GM21529 (cell line): ENCODE data around the gene HOXC10.
A peak's percentile ranks its signal among the peaks of the same experiment; 100 is the strongest.

Experiments used
- ATAC-seq: cut with Tn5 transposase; IDR thresholded peaks from one replicate; pipeline ENCODE4 v1.9.1; 2021; ENCODE audit not compliant: unreplicated experiment

HOXC10 gene

DNA sequence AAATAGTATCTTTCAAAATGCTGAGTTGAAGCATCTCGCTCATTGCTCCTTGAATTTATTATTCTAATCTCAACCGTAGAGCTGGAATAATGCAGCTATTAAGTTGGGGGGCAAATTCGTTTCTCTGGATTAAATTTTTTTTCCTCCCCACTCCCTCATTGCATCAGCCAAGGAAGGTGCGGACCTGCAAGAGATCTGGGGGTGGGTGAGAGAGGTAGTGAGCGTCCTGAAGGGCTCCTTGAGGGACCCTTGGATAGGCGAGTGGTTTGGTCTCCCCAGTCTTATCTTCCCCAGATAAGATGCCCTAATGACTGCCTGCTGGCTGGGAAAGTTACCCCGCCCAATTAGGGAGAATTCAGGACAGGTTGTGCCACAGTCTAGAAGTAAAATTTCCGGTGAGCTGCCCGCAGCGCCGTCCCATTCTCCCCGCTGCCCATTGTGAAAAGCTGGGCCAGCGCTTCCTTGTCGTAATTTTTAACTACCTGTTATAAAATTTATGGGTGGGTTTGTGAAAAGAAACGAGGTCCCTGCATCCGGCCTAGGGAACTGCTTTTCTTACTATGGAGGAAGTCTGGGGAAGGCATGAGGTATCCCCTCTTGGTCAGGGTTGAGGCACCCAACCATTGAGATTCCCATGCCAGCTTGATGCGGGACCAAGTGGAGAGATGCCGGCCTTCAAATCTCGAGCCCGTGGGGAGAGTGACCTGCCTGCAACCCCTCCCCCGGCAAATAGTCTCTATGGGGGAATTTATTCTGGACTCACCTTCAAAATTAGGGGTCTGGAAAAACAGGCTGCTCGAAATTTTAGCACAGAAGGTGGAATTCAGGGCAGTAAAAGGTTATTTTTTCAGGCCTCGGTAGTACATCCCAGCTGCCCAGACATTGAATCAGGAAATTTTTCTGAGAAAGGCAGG lies 30.3 kb downstream of the HOXC10 start:
- ATAC-seq: no peak

DNA sequence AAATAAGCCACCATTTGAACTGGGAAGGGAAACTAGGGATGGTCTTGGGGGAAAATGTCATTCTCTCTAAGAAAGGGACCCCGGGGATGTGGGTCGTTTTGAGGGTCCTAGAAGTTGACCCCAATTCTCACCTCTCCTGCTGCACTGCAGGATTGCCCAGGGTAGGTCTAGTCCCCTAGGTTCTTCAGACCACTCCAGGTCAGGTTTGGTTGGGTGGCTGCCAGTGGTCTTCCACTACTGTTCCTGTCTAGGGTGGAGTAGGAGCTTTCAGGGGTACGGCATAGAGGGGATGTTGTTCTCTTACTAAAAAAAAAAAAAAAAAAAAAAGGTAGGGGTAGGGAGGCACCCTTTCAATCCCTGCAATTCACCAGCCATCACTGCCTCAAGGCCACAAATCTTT lies 31.1 kb downstream of the HOXC10 start:
- no peak for ATAC-seq

DNA sequence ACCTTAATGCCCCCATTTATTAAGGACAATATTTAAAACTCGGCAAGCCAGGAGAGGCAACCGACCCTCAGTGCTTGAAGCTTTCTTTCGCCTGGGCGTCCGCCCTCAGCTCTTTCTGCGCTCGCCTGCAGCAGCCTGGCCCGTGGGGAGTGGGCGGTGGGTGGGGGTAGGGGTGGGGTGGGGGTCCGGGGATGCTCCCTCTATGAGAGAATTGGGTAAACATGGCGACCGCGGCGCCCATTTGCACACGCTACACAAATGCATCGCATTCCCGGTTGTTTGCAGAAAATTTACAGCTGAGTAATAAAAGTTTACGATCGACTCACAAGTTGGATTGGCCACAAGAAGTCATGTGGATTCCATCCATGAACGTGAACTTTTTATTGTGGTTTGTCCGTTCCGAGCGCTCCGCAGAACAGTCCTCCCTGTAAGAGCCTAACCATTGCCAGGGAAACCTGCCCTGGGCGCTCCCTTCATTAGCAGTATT lies 31.6 kb downstream of the HOXC10 start:
- ATAC-seq: no peak

DNA sequence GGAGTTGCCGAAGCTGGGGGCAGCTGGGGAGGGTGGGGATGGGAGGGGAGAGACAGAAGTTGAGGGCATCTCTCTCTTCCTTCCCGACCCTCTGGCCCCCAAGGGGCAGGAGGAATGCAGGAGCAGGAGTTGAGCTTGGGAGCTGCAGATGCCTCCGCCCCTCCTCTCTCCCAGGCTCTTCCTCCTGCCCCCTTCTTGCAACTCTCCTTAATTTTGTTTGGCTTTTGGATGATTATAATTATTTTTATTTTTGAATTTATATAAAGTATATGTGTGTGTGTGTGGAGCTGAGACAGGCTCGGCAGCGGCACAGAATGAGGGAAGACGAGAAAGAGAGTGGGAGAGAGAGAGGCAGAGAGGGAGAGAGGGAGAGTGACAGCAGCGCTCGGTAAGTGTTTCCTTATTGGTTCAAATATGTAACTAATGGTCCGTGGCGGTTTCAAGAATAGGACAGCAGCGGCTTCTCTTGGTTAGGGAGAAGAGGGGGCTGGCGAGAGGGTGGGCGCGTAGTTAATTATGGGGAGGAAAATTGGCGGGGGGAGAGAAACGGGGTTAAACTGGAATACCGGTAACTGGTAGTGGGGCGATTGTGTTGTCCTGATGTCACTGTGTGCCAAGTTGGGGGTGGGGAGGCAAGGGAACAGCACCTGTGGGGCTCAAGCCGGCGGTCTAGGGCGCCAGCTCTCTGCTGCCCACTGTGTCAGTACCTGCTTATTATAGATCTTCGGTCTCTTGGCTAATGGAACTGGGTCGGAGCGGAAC lies 32.3 kb downstream of the HOXC10 start:
- peak; percentile 34 for ATAC-seq

DNA sequence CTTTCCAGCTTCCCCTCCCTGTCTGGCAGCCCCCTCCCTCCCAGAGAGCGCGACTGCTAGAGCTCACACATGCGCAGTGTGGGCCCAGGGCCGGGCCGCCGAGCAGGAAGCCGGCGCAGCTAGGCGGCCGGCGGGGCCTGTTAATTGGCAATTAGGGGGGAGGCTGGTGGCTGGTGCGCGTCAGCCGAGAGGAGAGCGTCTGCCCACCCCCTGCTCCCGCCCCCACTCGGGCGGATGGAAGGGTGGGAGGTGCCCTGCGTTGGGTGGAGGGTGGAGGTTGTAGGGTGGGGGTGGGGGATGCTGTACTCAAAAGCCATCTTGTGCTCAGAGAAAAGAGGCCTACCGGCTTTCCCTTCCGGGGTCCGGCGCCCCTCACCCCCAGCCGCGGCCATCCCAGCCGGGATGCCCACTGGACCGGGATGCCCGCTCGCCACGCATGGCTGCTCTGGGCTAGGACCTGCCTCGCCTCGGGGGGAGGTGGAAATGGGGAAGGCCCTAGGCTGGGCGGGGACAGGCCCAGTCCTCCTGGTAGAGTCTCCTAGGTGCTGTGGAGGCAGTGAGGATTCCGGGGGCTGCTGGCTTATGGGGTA lies 33.0 kb downstream of the HOXC10 start:
- ATAC-seq: peak; percentile 73

DNA sequence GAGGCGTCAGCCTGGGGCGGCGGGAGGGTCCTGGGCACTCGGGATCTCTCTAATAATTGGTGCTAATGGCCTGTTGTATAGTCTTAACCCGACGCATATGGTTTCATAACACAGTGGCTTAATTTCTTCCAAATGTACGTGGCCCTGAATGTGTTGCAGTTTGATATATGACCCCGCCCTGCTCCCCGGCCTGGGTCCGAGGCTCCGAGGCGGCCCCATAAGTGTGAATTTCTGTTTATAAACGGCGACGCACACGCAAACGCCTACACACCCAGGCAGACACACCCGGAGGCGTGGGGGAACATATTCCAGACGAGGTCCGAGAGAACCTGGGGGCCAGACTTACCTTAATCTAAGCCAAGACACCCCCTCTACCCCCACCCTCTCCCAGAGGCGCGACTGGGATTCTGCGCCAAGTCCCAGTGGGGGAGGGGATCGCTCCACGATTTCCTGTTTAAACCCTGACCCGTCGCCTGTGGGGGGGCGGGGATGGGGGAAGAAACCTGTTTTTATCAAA lies 33.6 kb downstream of the HOXC10 start:
- no peak for ATAC-seq

DNA sequence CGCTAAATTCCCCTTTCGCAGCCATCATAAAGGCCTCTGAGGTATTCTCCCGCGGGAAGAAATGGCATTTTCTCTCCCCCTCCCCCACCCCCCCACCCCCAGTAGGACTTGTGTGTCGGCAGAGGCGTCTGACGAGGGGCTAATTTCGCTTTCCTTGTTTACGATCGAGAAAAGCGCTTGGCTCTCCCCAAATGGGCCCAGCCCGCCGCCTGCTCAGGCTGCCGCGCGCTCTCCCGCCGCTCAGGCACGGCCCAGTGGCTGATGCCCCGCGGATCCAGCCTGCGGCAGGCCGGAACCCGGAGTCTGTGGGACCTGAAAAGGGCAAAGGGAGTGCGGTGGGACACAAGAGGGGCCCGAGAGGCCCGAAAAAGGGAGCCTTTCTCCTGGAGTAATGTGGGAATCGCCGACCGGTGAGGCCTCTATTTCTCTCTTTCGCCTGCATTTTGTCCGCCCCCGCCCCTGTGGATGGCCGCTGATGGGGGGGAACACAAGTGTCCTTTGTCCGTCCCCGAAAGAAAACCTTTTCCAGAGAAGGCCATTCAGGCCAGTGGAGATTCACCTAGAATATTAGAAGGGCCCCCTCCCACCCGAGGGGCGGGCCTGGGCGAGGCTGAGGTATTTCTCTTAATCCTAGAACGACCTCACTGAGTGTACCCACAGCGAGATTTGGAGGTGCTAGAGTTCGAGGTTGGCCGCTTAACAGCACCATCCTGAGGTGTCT lies 34.3 kb downstream of the HOXC10 start:
- no peak for ATAC-seq

DNA sequence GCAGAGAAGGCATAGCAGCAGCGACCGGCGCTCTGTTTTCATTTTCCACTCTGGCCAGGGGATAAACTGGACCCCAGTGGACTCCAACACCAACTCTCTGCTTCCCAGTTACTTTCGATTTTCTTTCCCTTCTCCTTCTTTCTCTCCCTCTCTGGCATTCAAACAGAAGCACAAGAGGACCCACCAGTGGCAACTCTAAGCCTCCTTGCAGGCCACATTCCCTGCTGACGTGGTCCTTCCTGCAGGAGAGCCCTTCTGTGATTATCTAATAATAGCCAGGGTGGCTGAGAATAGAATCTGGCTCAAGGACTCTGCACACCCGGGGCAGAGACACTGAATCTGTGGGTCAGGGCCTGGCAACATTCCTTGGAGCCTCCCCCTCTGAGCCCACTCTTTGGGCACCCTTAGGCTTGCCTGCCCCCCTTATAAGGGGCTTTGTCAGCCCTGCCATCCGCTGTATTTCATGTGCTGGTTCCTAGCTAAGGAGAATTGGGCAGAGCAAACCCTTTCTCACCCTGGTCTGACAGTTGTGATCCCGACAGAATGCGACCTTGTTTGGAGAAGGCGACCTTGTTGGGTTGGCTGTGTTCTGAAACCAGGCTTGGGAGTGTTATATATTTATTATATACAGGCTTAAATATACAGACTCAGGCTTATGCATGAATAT lies 35.1 kb downstream of the HOXC10 start:
- no peak for ATAC-seq

DNA sequence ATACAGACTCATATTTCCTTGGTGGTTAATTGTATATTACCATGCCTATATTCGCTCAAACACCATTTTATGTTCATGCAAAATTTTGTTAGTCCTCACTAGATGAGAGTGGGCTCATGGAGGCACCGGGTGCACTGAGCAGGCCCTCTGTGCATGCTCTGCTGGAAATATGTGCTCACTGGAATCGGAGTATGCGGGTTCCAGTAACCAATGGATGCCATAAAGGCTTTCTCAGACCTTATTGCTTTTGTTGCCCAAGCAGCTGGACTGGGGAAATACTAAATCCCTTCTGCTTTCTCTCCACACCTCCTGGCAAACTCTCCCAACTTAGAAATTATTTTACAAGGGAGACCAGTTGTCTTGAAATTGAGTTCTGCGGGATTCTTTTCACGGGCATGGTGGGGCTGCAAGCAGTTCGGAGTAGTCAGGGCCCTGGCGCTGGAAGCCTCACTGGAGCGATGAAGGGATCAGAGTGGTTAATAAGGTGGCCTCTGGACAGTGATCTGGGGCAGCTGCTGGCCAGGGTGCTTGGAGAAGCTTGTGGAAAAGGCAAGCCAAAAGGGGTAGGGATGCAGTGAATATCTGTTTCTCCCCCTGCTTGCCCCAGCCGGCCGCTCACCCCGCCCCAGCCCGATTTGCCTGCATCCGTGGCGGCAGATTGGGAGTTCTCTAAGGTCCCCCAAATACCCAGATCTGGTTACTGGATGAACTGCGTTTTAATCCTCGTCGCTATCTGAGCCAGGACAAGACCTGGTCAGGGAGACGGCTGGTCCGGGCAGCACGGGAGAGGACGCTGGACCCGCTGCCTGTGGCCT lies 35.9 kb downstream of the HOXC10 start:
- no peak for ATAC-seq

DNA sequence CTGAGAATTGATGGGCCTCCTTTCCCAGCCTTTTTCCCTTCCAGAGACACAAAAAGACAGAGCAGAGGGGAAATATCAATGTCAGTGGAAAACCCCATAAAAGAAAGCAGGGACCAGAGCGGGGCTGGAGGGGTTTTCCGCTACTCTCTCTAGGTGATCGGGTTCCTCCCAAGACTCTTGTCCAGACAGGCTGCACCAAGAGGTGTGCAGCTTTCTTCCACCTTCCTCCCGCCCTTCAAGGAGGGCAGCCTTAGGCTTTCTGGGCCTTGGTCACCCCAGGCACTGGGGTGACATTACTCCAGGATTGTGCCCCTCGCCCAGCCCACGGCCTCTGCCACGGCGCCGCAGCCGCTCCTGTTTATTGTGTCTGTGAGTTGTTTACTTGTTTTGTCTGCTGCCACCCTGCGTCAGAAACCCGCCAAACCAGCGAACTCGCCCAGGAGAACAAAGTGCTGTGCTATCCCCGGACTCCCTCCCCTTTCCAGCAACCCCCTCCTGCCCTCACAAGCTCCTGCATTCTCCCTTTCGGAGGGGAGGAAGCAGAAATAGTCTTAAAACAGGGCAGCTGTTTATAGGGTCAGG lies 36.6 kb downstream of the HOXC10 start:
- ATAC-seq: no peak

DNA sequence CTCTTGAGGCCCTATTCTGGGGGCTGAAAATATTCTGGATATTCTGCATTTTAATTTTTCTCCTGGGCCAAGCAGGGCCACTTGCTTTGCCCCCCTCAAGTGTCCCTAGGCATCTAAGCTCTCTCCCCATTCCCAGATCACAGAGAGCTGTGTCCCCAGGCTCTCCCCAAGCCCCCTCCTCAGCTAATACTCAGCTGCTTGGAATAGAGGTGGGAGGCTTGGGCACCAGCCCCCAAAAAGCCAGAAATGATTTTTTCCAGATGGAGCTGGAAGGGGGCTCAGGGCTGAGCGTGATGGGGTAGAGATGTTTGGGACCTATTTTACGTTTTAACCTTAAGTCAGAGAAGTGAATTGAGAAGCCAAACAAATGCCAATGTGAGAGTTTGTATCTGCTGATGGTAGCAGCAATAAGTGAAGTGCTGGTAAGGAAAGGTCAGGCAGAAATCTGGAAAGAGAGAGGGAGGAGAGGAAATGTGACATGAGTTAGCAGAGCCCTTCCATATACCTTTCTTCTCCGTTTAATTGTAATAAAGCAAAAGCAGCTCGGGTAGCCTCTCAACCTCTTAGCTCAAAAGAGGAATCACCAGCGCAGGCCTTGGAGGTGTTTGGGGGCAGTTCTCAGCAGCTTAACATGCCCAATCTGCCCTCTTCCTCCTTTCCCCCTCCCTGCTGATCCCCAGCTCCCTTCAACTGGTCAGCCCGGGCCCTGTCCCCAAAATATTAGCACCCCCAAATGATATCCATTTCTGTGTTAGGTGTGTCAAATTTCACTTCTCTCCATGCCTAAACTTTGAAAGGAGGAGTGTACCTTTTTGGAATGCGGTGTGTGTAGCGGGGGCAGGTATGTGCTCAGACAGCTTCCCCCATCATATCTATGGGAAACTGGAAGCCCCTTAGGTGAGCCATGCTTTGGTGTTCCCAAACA lies 38.3 kb downstream of the HOXC10 start:
- ATAC-seq: no peak

DNA sequence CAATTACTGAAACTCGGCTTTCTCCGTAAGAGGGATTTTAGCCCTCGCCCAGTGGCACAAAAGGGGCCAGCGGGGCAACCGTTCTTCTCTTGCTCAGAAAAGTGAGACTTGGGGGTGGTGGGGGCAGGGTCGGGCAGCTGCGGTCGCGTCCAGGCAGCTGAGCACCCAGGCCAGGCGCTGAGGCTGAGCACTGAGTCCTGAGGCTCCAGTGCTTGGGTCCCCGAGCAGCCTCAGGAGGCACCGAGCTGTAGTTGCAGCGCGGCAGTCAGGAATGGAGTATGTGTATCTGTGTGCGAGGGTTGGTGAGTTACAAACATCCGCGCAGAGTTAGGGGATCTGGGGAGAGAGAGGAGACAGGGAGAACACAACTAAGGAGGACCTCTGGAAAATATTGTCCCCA lies 39.2 kb downstream of the HOXC10 start:
- ATAC-seq: no peak

DNA sequence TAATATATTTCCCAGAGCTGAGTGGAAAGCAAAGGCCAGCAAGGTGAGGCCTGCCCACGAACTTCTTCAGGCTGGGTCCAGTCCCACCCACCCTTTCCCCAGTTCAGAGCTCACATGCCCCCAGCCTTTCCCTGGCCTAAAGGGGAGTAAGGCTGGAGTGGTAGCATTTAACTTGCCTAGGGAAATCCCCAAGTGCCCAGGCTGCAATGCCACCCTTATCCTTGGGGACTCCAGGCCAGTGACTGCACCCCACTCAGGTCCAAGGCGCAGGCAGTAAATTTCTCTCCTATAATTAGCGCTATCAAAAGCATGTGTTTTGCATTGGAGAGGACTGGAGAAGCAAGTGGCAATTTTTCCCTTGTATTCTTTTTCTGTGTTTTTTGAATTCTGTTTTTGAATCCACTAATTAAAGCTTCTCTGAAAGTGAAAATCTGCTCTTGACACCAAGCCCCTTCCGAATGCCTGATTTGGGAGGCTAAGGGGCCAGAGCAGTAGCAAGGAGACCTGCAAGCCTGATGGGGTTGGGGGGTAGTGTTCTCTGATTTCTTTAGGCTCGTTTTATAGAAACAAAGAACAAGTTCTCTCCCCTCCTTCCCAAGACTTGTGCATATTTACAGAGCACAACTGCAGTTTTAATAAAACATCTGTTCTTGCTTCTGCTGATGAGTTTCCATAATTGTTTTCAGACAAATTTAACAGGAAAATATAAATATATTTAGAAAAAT lies 39.8 kb downstream of the HOXC10 start:
- ATAC-seq: no peak

DNA sequence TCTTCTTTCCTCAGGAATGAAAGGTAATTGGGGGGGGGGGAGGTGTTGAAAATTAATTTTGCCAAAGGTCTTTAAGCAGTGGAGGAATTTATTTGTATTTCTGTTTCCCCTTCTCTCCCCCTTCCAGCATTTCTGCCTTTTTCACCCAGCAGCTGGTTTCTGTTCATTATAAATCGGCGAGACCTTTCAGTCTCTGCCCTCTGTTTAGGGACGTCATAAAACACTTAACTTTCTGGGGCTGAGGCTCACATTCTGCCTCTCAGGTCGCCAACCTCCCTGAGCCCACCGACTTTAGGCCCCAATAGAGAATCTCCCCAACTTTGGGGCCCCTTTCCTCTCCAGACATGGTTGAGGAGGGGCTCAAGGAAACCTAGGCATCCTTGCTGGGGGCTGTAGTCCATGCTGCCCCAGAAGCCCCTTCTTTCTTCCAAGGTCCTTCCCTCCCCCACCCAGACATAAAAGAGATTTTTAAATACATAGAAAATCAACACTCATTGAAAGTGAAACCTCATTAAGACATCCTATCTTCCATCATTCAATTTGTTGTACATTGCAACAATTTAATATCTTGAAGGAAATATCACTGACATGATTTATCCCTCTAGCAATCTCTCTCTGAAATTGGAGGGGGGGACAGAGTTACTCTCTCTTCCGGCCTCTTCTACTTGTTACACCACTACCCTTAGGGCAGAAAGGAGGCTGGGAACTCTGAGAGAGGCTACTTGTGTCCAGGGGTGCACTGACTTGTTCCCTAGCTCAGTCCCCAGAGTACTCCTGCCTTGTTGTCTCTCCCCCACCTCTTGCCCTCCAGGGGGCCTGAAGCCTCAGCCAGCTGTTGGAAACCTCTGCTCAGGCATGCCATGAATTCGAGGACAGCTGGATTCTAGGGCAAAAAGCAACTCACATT lies 40.8 kb downstream of the HOXC10 start:
- no peak for ATAC-seq

DNA sequence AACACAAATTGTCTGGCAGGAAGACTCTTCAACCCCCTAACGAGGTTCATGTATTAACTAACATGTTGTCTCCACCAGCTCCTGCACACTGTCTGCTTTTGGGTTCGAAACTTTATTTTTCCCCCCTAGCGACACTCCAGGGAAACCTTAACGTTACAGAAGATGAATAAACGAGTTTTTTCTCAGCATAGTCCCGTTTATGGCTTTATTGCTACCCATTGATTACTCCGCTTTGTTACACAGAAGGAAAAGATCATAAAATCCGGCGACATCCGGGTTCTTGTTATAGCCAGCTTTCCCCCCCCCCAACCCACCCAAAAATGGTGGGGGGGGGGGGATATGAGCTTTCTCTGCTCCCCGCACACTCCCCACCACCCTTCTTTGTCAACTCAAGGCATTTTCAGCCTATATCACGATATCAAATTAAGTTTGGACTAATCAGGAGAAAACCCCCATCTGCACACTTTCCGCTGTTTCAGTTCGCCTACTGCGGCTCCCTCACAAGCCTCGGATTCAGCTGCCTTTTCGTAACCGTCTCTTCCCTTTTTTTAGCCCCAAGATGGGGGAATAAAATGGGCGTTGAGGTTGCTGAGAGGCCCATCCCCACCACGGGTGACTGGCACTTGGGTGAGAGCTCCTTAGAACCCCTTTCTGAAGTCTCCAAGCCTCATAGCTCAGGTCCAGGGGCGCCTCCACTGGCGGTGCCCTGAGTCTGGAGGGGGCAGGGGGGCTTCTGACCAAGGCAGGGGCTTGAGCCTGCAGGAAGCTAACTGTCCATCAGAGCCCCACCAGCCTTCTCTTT lies 41.9 kb downstream of the HOXC10 start:
- ATAC-seq: no peak

DNA sequence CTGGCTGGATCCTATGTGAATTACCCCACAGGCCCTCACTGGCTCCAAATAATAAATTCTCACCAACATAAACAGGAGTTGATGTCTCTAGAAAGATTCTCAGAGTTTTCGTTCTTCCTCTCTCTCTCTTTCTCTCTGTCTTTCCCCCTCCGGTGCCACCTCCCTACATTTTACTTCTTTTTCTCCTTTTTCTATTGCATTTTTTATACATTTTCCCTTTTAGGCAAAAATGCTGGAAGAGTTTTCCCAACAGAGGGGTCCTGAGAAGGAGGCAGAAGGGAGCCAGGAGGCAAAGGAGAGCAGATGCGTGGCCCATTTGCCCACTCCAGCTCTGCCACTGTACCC lies 42.5 kb downstream of the HOXC10 start:
- no peak for ATAC-seq
